ENCODE measurements around the gene MRTFA.

DNA sequence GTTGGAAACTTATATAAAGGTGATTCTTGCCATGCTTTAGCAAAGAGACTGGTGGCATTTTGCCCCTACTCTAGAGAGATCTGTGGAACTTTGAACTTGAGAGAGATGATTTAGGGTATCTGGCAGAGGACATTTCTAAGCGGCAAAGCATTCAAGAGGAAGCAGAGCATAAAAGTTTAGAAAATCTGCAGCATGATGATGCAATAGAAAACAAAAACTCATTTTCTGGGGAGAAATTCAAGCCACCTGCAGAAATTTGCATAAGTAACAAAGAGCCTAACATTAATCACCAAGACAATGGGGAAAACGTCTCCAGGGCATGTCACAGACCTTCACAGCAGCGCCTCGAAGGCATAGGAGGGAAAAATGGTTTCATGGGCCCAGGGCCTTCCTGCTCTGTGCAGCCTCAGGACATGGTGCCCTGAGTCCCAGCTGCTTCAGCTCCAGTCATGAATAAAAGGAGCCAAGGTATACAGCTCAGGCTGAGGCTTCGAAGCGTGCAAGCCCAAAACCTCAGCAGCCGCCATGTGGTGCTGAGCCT lies 83.4 kb downstream of the MRTFA start:
- TF ChIP-seq, protein P1, sequence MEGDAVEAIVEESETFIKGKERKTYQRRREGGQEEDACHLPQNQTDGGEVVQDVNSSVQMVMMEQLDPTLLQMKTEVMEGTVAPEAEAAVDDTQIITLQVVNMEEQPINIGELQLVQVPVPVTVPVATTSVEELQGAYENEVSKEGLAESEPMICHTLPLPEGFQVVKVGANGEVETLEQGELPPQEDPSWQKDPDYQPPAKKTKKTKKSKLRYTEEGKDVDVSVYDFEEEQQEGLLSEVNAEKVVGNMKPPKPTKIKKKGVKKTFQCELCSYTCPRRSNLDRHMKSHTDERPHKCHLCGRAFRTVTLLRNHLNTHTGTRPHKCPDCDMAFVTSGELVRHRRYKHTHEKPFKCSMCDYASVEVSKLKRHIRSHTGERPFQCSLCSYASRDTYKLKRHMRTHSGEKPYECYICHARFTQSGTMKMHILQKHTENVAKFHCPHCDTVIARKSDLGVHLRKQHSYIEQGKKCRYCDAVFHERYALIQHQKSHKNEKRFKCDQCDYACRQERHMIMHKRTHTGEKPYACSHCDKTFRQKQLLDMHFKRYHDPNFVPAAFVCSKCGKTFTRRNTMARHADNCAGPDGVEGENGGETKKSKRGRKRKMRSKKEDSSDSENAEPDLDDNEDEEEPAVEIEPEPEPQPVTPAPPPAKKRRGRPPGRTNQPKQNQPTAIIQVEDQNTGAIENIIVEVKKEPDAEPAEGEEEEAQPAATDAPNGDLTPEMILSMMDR (IDR thresholded peaks at IDR 0.05) = no peak
- TF ChIP-seq POLR2A (IDR thresholded peaks at IDR 0.05) = no peak

Data from lower leg skin (tissue), 3 donors.